ENCODE data around the gene FAM83C. TPM values are rescaled to one million over a fixed set of nuclear protein-coding genes. Genes with fewer than 3 reads are reported as not detected.

Gene FAM83C
- total and polyA plus RNA-seq, 9 of the 15 experiments (the other 6 are each of a cell fraction or from before 2014, with no cell fraction given): not detected

DNA sequence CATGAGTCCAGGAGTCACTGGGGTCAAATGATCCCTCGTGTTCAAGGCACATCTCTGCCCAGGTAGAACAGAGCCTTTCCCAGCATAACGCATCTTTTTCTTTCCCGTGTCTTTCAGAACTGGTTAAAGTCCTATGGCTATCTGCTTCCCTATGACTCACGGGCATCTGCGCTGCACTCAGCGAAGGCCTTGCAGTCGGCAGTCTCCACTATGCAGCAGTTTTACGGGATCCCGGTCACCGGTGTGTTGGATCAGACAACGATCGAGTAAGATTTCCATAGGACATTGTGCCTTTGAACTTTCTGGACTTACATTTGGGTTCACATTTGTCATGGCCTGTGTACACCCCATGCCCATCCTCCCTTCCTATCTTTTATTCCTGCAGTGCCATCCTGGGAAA is 45.5 kb downstream of the FAM83C start (continued):
- TF ChIP-seq, protein P1, sequence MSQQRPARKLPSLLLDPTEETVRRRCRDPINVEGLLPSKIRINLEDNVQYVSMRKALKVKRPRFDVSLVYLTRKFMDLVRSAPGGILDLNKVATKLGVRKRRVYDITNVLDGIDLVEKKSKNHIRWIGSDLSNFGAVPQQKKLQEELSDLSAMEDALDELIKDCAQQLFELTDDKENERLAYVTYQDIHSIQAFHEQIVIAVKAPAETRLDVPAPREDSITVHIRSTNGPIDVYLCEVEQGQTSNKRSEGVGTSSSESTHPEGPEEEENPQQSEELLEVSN (IDR thresholded peaks at IDR 0.05; ENCODE audit: borderline replicate concordance in 1 of 2, extremely low read depth in 1 of 2, insufficient read depth in 1 of 2, insufficient read length in 1 of 2, low read depth in 1 of 2, low read length in 1 of 2, poor library complexity in 1 of 2, severe bottlenecking in 1 of 2): no peak

DNA sequence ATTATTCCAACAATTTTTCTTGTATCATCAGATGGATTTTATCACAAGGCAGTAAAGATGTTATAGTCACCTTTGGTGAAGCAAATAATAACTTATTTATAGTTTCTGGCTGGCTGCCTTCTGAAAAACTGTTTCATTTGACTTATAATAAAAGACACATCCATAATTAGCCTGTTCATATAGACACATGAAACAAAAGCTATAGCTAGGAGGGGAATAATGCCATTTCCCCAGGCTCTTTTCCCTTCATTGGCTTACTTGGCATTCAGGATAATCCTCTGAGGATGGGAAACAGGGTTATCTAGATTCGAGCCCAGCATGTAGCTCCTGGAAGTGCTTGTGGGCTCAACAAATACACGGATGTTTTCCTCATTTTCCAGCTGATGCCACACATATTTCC is 48.2 kb downstream of the FAM83C start:
- FAIRE-seq: no peak
- Histone ChIP-seq H3K4me2 (ENCODE audit: insufficient read depth, low read length) (no peak overlapping the region), H3K9me3 (replicated peaks; ENCODE audit: control insufficient read depth, insufficient read depth, low read depth, low read length) (no peaks in the 10 kb centered on the region), H4K20me1 (replicated peaks; ENCODE audit: control insufficient read depth, insufficient read depth, low read length) (peaks cover 5% of the 10 kb centered on the region; the same call in 1 of the 2 replicates), H3K79me2 (ENCODE audit: control insufficient read depth, insufficient read depth, low read length) (no peaks in the 10 kb centered on the region), H3K27me3 (ENCODE audit: control insufficient read depth in 2 of 2, insufficient read depth in 2 of 2, low read length in 2 of 2) (peaks cover 19 to 59% of the 10 kb centered on the region in 2 experiments; a peak in 4 of 5 replicates), H3K36me3 (ENCODE audit: control insufficient read depth, insufficient read depth, low read length) (no peaks in the 10 kb centered on the region), H2AFZ (ENCODE audit: low read depth, low read length) (no peak overlapping the region), H3K4me3 (no peak overlapping the region), H3K4me1 (replicated peaks in 1 of 2; ENCODE audit: control insufficient read depth in 2 of 2, insufficient read depth in 2 of 2, low read length in 2 of 2) (no peaks in the 10 kb centered on the region; a peak in 1 of 5 replicates), H3K27ac (ENCODE audit: extremely low read depth, low read depth, low read length) (no peak overlapping the region), H3K9ac (ENCODE audit: insufficient read depth in 1 of 2, low read depth in 2 of 2, low read length in 2 of 2) (no peak overlapping the region), H3K9me1 (ENCODE audit: control insufficient read depth, insufficient read depth, low read length) (no peaks in the 10 kb centered on the region)
- TF ChIP-seq RCOR1 (IDR thresholded peaks at IDR 0.05; ENCODE audit: borderline replicate concordance in 1 of 2, low read depth in 2 of 2, low read length in 2 of 2): no peak
- no peak for TF ChIP-seq GTF2A2 (tag; IDR thresholded peaks at IDR 0.05)
- no peak for DNase-seq (ENCODE audit: extremely low read depth in 1 of 4, low spot score in 3 of 4)
- in situ Hi-C loops (cut with MboI): loop anchor here (10.0 kb wide), 1 partner anchor 389 kb away; no protein-coding TSS in a partner anchor
- intact Hi-C loops (cut with micrococcal nuclease): no loop called here
- CTCF ChIA-PET (ENCODE audit: low intra/inter-chr PET ratio): no interaction called here
- no TSS peak for BruUV-seq (replicated peaks)
- ATAC-seq: no peak
- WGBS (ENCODE audit: insufficient coverage, low coverage, missing lambda C conversion rate): 0% methylated on average over 2 of the region's 2 CpGs
- POLR2A ChIA-PET: no interaction called here
